Transverse colon (tissue), 4 donors: Measurements from ENCODE around the gene ZNF575. TPM values are rescaled to one million over a fixed set of nuclear protein-coding genes. Genes with fewer than 3 reads are reported as not detected.

Experiments
- DNase-seq: peaks from one replicate; pipeline ENCODE4 v3.0.0-alpha.2; 2019
- H3K27ac ChIP-seq, 4 donors: fragments of 200-600 bp; sonication (generic); 2 replicates each; pipeline ENCODE4 v1.5.1; 2016 to 2018; ENCODE audit warnings: inconsistent platforms in 4 of 4
- H3K27me3 ChIP-seq: fragments of 200-600 bp; sonication (generic); 2 replicates; pipeline ENCODE4 v1.5.1; 2017; ENCODE audit warnings: inconsistent platforms
- H3K36me3 ChIP-seq, 4 donors: fragments of 200-600 bp; sonication (generic); 2 replicates each; pipeline ENCODE4 v1.5.1; 2017 to 2019; ENCODE audit warnings: inconsistent platforms in 4 of 4
- H3K4me1 ChIP-seq, 4 donors: fragments of 200-600 bp; sonication (generic); 2 replicates each; pipeline ENCODE4 v1.5.1; 2017 to 2020; ENCODE audit warnings: inconsistent platforms in 4 of 4
- H3K4me3 ChIP-seq, 4 donors: fragments of 200-600 bp; sonication (generic); 1 replicate in 1 of 4; 2 replicates in 3 of 4; pipeline versions ENCODE4 v1.5.1 to v1.6.1; 2017 to 2019; ENCODE audit warnings: inconsistent platforms in 4 of 4
- H3K9me3 ChIP-seq, 2 donors: fragments of 200-600 bp; sonication (generic); 2 replicates each; pipeline ENCODE4 v1.5.1; 2017 to 2019; ENCODE audit warnings: inconsistent platforms in 2 of 2
- EP300 ChIP-seq: sonication (generic); formaldehyde crosslinking; IDR thresholded peaks from one replicate; pipeline ENCODE4 v1.6.1; 2017; ENCODE audit warnings: antibody characterized with exemption, low read depth
- POLR2A ChIP-seq: fragments of 450-650 bp; IDR thresholded peaks from one replicate; pipeline ENCODE4 v1.6.1; 2016; ENCODE audit warnings: antibody characterized with exemption, mild to moderate bottlenecking, moderate library complexity
- POLR2AphosphoS5 ChIP-seq, 3 donors: sonication (generic); formaldehyde crosslinking; IDR thresholded peaks; one replicate each; pipeline ENCODE4 v1.6.1; 2016; ENCODE audit warnings: antibody characterized with exemption in 3 of 3
- WGBS, 2 donors: methylation state at CpG; one replicate each; pipeline ENCODE4 v1.1.5; 2018; ENCODE audit warnings: low coverage in 1 of 2; 5-methylcytosine and 5-hydroxymethylcytosine counted together
- in situ Hi-C, 4 donors: fragments of 200-750 bp; cut with MboI; loops; one replicate each; pipeline versions ENCODE4 v1.15.0 to v1.15.1; 2017; ENCODE audit warnings: low sequenced_read_pairs in 3 of 4, low pct_ligation_motif_present in 1 of 4, low pct_unique_long_range_greater_than_20kb in 1 of 4
- intact Hi-C: fragments of 100-400 bp; cut with DNase I; formaldehyde crosslinking; loops from one replicate; pipeline ENCODE4 v1.15.1; 2023; ENCODE audit warnings: low total_unique reads
- total RNA-seq, 4 donors: library from RNA; depleted of rRNA; stranded (reverse); fragments of >200 nt; gene quantifications; one replicate each; pipeline ENCODE4 v1.1.0, GENCODE V29; 2016
- TF ChIP-seq, protein P1 (sequence below), 5 experiments: fragments of 200-600 bp in 3 of 5; fragments of 450-650 bp in 2 of 5; sonication (generic) in 3 of 5; IDR thresholded peaks; 1 replicate in 2 of 5; 2 replicates in 3 of 5; pipeline ENCODE4 v1.5.1; 2016 to 2017; ENCODE audit warnings: antibody characterized with exemption in 5 of 5, inconsistent platforms in 3 of 5, mild to moderate bottlenecking in 2 of 5, moderate library complexity in 1 of 5

Gene ZNF575
- total RNA-seq, 4 donors from 2014 or later = 0.20 to 1.9 (median 1.8) TPM; not detected in 1

DNA sequence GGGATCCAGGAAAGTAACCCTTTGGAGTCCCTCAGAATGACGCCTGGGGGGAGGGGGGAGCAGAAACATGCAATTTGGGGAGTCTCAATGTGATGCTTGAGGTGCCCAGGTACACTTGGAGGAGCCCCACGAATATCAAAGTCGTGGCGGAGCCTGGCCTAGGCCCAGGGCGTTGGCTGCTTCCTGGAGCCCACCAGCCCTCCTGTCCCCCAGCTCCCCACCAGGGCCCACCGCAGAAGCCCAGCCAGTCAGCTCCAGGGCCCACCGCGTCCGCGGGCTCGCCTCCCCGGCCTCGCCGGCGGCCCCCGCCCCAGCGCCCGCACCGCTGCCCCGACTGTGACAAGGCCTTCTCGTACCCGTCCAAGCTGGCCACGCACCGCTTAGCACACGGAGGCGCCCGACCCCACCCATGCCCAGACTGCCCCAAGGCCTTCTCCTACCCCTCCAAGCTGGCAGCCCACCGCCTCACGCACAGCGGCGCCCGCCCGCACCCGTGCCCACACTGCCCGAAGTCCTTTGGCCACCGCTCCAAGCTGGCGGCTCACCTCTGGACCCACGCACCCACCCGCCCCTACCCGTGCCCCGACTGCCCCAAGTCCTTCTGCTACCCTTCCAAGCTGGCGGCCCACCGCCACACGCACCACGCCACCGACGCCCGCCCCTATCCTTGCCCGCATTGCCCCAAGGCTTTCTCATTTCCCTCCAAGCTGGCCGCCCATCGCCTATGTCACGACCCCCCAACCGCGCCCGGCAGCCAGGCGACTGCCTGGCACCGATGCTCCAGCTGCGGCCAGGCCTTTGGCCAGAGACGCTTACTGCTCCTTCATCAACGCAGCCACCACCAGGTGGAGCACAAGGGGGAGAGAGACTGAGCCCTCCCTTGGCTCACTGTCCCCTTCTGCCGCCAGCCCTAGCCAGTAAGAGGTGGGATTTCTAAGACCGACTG lies 2.1 kb downstream of the ZNF575 start:
- peaks cover 0 to 11% (median 5%) of the 10 kb centered on the region in 4 donors for H3K36me3 ChIP-seq
- intact Hi-C loops (loop anchor here (10.0 kb wide), 1 partner anchor 60 kb away; the partner anchor contains the start of genes IRGQ and ZNF576), in situ Hi-C loops (no loop called here)
- no peaks in the 10 kb centered on the region for H3K9me3 ChIP-seq
- peak overlapping the region; percentile 92 to 98 (median 96) for H3K27ac ChIP-seq
- H3K27me3 ChIP-seq = no peaks in the 10 kb centered on the region
- 77 to 80% methylated on average over 1 to 62 of the region's 62 CpGs for whole genome bisulfite sequencing, 2 donors
- TF ChIP-seq, protein P1, sequence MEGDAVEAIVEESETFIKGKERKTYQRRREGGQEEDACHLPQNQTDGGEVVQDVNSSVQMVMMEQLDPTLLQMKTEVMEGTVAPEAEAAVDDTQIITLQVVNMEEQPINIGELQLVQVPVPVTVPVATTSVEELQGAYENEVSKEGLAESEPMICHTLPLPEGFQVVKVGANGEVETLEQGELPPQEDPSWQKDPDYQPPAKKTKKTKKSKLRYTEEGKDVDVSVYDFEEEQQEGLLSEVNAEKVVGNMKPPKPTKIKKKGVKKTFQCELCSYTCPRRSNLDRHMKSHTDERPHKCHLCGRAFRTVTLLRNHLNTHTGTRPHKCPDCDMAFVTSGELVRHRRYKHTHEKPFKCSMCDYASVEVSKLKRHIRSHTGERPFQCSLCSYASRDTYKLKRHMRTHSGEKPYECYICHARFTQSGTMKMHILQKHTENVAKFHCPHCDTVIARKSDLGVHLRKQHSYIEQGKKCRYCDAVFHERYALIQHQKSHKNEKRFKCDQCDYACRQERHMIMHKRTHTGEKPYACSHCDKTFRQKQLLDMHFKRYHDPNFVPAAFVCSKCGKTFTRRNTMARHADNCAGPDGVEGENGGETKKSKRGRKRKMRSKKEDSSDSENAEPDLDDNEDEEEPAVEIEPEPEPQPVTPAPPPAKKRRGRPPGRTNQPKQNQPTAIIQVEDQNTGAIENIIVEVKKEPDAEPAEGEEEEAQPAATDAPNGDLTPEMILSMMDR (IDR thresholded peaks at IDR 0.05) = peak; percentile 43 to 58 (median 50)
- TF ChIP-seq POLR2AphosphoS5 (IDR thresholded peaks at IDR 0.05) = no peak
- DNase-seq = peak; percentile 64
- peaks cover 5 to 24% (median 13%) of the 10 kb centered on the region in 4 donors for H3K4me1 ChIP-seq
- H3K4me3 ChIP-seq = no peak overlapping the region

DNA sequence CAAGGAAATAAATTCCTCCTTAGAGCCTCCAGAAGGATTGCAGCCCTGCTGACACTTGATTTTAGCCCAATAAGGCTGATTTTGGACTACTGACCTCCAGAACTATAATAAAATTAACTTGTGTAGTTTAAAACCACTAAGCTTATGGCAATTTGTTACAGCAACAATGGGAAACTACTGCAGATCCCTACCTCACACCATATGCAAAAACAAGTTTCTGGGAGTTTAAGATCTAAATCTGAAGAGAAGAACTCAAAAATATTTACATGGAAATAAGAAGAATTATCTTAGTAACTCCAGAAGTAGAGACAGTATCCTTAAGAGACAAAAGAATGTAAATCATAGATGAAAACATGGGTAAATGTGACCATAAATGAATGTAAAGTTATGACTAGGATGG lies 5.9 kb downstream of the ZNF575 start:
- intact Hi-C loops (loop anchor here (10.0 kb wide), 1 partner anchor 56 kb away; the partner anchor contains the start of genes IRGQ and ZNF576), in situ Hi-C loops (no loop called here)
- no peak for DNase-seq
- H3K27ac ChIP-seq = no peak overlapping the region
- no peaks in the 10 kb centered on the region for H3K9me3 ChIP-seq
- TF ChIP-seq POLR2AphosphoS5 (IDR thresholded peaks at IDR 0.05) (no peak), EP300 (no peak), POLR2A (no peak)
- TF ChIP-seq, protein P1 (IDR thresholded peaks at IDR 0.05) = no peak
- peaks cover 0 to 17% (median 5%) of the 10 kb centered on the region in 4 donors for H3K36me3 ChIP-seq
- H3K4me1 ChIP-seq = peaks cover 0 to 5% (median 0%) of the 10 kb centered on the region in 4 donors
- H3K4me3 ChIP-seq = no peak overlapping the region
- H3K27me3 ChIP-seq = no peaks in the 10 kb centered on the region

DNA sequence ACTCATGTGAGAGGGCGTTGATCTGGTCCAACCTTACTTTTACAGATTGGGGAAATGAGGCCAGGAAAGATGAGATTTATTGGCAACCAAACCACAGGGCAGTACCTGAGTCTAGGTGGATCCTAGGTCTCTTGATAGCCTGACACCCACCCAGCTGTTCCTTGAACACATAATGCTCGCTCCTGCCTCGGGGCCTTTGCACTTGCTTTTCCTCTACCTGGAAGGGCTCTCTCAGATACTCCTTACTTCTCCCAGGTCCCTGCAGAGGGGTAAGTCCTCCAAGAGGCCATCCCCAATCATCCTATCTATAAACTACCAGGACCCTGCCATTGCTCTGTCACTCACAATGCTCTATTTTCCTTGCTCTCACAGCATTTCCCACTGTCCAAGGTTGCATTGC lies 7.4 kb downstream of the ZNF575 start:
- H3K4me3 ChIP-seq = no peak overlapping the region
- in situ Hi-C loops (no loop called here), intact Hi-C loops (no loop called here)
- no peaks in the 10 kb centered on the region for H3K4me1 ChIP-seq
- no peak for DNase-seq
- H3K36me3 ChIP-seq = peaks cover 0 to 20% (median 5%) of the 10 kb centered on the region in 4 donors
- WGBS, 2 donors = 96 to 100% methylated on average over 1 to 3 of the region's 3 CpGs
- H3K9me3 ChIP-seq = no peaks in the 10 kb centered on the region
- no peak overlapping the region for H3K27ac ChIP-seq
- no peak for TF ChIP-seq EP300
- no peak for TF ChIP-seq POLR2AphosphoS5 (IDR thresholded peaks at IDR 0.05)
- TF ChIP-seq, protein P1 (IDR thresholded peaks at IDR 0.05) = no peak
- TF ChIP-seq POLR2A = no peak
- no peaks in the 10 kb centered on the region for H3K27me3 ChIP-seq

DNA sequence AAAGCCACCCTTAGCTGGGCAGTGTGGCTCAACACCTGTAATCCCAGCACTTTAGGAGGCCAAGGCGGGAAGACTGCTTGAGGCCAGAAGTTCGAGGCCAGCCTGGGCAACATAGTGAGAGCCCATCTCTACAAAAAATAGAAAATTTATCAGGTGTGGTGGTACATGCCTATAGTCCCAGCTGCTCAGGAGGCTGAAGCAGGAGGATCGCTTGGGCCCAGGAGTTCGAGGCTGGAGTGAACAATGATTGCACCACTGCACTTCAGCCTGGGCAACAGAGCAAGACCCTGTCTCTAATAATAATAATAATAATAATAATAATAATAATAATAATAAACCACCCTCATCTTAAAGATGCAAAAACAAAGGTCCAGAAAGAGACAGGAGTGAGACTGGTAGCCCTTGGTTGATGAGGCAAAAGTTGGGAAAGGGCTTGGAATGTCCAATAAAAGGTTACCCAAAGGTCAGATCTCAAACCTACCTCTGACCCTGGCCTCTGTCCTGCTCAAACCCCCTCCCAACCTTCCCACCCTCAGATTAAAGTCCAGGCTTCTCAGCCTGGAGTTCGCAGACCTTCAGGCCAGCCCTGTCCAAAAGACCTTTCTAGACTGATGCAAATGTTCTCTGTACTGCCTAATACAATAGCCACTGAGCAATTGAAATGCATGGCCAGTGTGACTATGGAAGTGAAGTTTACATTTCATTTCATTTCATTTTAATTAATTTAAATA lies 9.1 kb downstream of the ZNF575 start:
- no peaks in the 10 kb centered on the region for H3K9me3 ChIP-seq
- no peaks in the 10 kb centered on the region for H3K4me1 ChIP-seq
- DNase-seq = no peak
- intact Hi-C loops = no loop called here
- in situ Hi-C loops = no loop called here
- no peaks in the 10 kb centered on the region for H3K27me3 ChIP-seq
- no peak overlapping the region for H3K27ac ChIP-seq
- TF ChIP-seq POLR2A = no peak
- TF ChIP-seq, protein P1 (IDR thresholded peaks at IDR 0.05) = no peak
- 91% methylated on average over 5 of the region's 5 CpGs; no CpG with 5 or more reads in 1 of the 2 donors for WGBS, 2 donors
- H3K4me3 ChIP-seq = no peak overlapping the region
- peaks cover 0 to 23% (median 5%) of the 10 kb centered on the region in 4 donors for H3K36me3 ChIP-seq
